ENCODE measurements around the gene AUTS2. TPM values are rescaled to one million over a fixed set of nuclear protein-coding genes. Genes with fewer than 3 reads are reported as not detected.

AUTS2 gene
- polyA plus RNA-seq, 1 donor (not counting 4 experiments of a cell fraction or from before 2014, with no cell fraction given), result 4.7 TPM

DNA sequence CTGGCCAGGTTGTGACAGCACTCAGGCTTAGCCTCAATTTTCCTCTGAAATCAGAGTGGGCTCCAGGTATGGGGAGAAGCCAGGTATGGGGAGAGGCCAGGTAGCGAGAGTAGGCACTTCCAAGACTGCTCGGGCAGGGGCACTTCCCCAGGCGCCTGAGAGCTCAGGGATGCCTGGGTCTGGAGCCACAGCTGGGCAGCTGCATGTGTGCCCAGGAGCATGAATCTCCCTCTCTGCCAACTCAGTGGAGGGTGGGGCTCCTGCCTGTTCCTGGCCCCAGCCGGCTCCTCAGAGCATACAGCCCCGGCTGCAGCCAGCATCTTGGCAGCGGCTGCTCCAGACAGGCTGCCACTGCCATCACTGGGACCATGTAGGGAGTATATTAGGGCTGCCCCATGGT, 313.9 kb downstream of the AUTS2 start:
- Histone ChIP-seq H3K79me2 (ENCODE audit: control insufficient read depth, insufficient read depth, low read length) (no peaks in the 10 kb centered on the region), H4K20me1 (ENCODE audit: control insufficient read depth, extremely low read depth, insufficient read depth, low read length) (no peaks in the 10 kb centered on the region), H3K9me1 (ENCODE audit: control insufficient read depth, extremely low read depth, insufficient read depth, low read length) (no peaks in the 10 kb centered on the region), H3K4me1 (ENCODE audit: control insufficient read depth, extremely low read depth, insufficient read depth, low read length) (no peaks in the 10 kb centered on the region), H3K9ac (ENCODE audit: control insufficient read depth, extremely low read depth, insufficient read depth, low read length) (no peak overlapping the region), H3K27ac (ENCODE audit: control insufficient read depth, insufficient read depth, low read length) (no peak overlapping the region), H3K4me2 (ENCODE audit: control insufficient read depth, extremely low read depth, insufficient read depth, low read depth, low read length) (no peak overlapping the region), H3K36me3 (ENCODE audit: control insufficient read depth in 2 of 2, extremely low read depth in 1 of 2, insufficient read depth in 2 of 2, low read length in 2 of 2) (no peaks in the 10 kb centered on the region), H2AFZ (ENCODE audit: control insufficient read depth, low read length) (no peak overlapping the region), H3K4me3 (ENCODE audit: control insufficient read depth in 2 of 3, extremely low read depth in 1 of 3, insufficient read depth in 2 of 3, low read depth in 1 of 3, low read length in 3 of 3) (no peak overlapping the region), H3K27me3 (ENCODE audit: control insufficient read depth, extremely low read depth, insufficient read depth, low read length) (no peaks in the 10 kb centered on the region), H3K9me3 (ENCODE audit: control insufficient read depth, low read depth, low read length) (no peaks in the 10 kb centered on the region)
- DNase-seq (ENCODE audit: low read depth, low spot score) (no peak), FAIRE-seq (no peak)
- dilution Hi-C loops (cut with MboI; ENCODE audit: extremely low pct_ligation_motif_present, low sequenced_read_pairs), result no loop called here
- TF ChIP-seq, protein P1, sequence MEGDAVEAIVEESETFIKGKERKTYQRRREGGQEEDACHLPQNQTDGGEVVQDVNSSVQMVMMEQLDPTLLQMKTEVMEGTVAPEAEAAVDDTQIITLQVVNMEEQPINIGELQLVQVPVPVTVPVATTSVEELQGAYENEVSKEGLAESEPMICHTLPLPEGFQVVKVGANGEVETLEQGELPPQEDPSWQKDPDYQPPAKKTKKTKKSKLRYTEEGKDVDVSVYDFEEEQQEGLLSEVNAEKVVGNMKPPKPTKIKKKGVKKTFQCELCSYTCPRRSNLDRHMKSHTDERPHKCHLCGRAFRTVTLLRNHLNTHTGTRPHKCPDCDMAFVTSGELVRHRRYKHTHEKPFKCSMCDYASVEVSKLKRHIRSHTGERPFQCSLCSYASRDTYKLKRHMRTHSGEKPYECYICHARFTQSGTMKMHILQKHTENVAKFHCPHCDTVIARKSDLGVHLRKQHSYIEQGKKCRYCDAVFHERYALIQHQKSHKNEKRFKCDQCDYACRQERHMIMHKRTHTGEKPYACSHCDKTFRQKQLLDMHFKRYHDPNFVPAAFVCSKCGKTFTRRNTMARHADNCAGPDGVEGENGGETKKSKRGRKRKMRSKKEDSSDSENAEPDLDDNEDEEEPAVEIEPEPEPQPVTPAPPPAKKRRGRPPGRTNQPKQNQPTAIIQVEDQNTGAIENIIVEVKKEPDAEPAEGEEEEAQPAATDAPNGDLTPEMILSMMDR (optimal IDR thresholded peaks at IDR 0.05 in 1 of 3, IDR thresholded peaks at IDR 0.05 in 1 of 3, conservative IDR thresholded peaks at IDR 0.05 in 1 of 3; ENCODE audit: extremely low read depth in 1 of 3, insufficient read depth in 2 of 3, low read length in 3 of 3), result no peak
- no peak for TF ChIP-seq EZH2 (IDR thresholded peaks at IDR 0.05; ENCODE audit: low read length)

DNA sequence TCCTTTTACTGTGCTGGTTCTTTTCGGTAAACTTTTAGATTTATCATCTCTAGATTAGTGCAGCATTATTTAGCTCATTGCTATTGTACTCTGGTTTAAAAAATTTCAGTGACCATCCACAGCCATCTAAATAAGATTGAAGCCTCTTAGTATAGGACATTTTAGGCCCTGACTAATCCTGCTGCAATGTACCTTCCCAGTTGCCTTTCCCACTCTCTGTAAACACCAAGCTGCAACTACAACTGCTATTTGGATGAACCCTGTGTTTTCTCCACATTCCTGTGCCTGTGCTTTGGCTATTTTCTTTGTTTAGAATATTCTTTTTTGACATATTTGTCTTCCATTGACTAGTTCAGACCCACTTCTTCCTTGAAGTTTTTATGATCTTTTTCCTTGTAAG, 314.6 kb downstream of the AUTS2 start:
- Histone ChIP-seq H3K4me3 (ENCODE audit: control insufficient read depth in 2 of 3, extremely low read depth in 1 of 3, insufficient read depth in 2 of 3, low read depth in 1 of 3, low read length in 3 of 3) (no peak overlapping the region), H3K9ac (ENCODE audit: control insufficient read depth, extremely low read depth, insufficient read depth, low read length) (no peak overlapping the region), H3K36me3 (ENCODE audit: control insufficient read depth in 2 of 2, extremely low read depth in 1 of 2, insufficient read depth in 2 of 2, low read length in 2 of 2) (no peaks in the 10 kb centered on the region), H3K27ac (ENCODE audit: control insufficient read depth, insufficient read depth, low read length) (no peak overlapping the region), H3K4me1 (ENCODE audit: control insufficient read depth, extremely low read depth, insufficient read depth, low read length) (no peaks in the 10 kb centered on the region), H3K27me3 (ENCODE audit: control insufficient read depth, extremely low read depth, insufficient read depth, low read length) (no peaks in the 10 kb centered on the region), H3K9me3 (ENCODE audit: control insufficient read depth, low read depth, low read length) (no peaks in the 10 kb centered on the region), H3K9me1 (ENCODE audit: control insufficient read depth, extremely low read depth, insufficient read depth, low read length) (no peaks in the 10 kb centered on the region), H2AFZ (ENCODE audit: control insufficient read depth, low read length) (no peak overlapping the region), H3K4me2 (ENCODE audit: control insufficient read depth, extremely low read depth, insufficient read depth, low read depth, low read length) (no peak overlapping the region), H4K20me1 (ENCODE audit: control insufficient read depth, extremely low read depth, insufficient read depth, low read length) (no peaks in the 10 kb centered on the region), H3K79me2 (ENCODE audit: control insufficient read depth, insufficient read depth, low read length) (no peaks in the 10 kb centered on the region)
- DNase-seq (ENCODE audit: low read depth, low spot score), result no peak
- FAIRE-seq, result no peak
- TF ChIP-seq, protein P1 (optimal IDR thresholded peaks at IDR 0.05 in 1 of 3, IDR thresholded peaks at IDR 0.05 in 1 of 3, conservative IDR thresholded peaks at IDR 0.05 in 1 of 3; ENCODE audit: extremely low read depth in 1 of 3, insufficient read depth in 2 of 3, low read length in 3 of 3), result no peak
- no peak for TF ChIP-seq EZH2 (IDR thresholded peaks at IDR 0.05; ENCODE audit: low read length)
- dilution Hi-C loops (cut with MboI; ENCODE audit: extremely low pct_ligation_motif_present, low sequenced_read_pairs), result no loop called here
